Muscle of arm (tissue), 12 donors: ENCODE data around the gene PEMT. TPM values are rescaled to one million over a fixed set of nuclear protein-coding genes. Genes with fewer than 3 reads are reported as not detected.

ENCODE experiments used
- DNase-seq: peaks from one replicate; pipeline ENCODE4 v3.0.0-alpha.2; 2013
- polyA plus RNA-seq, 12 donors: library from polyadenylated mRNA; unstranded; fragments of 120-200 nt; gene quantifications; one replicate each; pipeline ENCODE4 v1.2.1, GENCODE V29; 2013; ENCODE audit not compliant: insufficient read length in 12 of 12

Gene PEMT
- polyA plus RNA-seq, 12 donors, result 19.8 to 41.5 (median 22.6) TPM; not detected in 1

GRCh38 chr17:17457680-17458079 lies 133.8 kb downstream of the PEMT start:
- DNase-seq, result no peak

- no peak for DNase-seq
These were observed 135.3 kb downstream of the PEMT start for GRCh38 chr17:17456251-17456650.

Other genes starting within 250 kb of the PEMT start
- 10 to 100 TPM in 10 of 12 donors, 1 to 10 TPM in 1, not detected in 1; 6.4 to 18.0 (median 15.2) TPM for gene MED9, start 114.7 kb downstream of the PEMT start, polyA plus RNA-seq
- 10 to 100 TPM in 1 of 12 donors, 1 to 10 TPM in 10, not detected in 1; 2.9 to 11.4 (median 3.9) TPM for gene RASD1, start 95.3 kb downstream of the PEMT start, polyA plus RNA-seq
- 10 to 100 TPM in 11 of 12 donors, not detected in 1; 11.7 to 36.8 (median 14.5) TPM for gene RAI1, start 89.8 kb upstream of the PEMT start, polyA plus RNA-seq
- gene SREBF1, start 245.3 kb upstream of the PEMT start, polyA plus RNA-seq, result 10 to 100 TPM in 11 of 12 donors, not detected in 1; 24.4 to 71.9 (median 29.6) TPM